Urothelium cell line (cell line): ENCODE results near the gene DLGAP1.

Experiments used
- DNase-seq: peaks from one replicate; pipeline ENCODE4 v3.0.0; 2011; ENCODE audit warnings: low spot score, mixed read lengths
- FAIRE-seq: peaks from 2 replicates; lab custom pipeline; 2011; peaks lifted over from hg19 to GRCh38; lab: Jason Lieb, UNC

The DLGAP1 gene

GRCh38 chr18:4017480-4017879, 437.6 kb downstream of the DLGAP1 start:
- DNase-seq: peak; percentile 55
- FAIRE-seq: peak; percentile 65

GRCh38 chr18:4016391-4017049, 438.6 kb downstream of the DLGAP1 start:
- DNase-seq (no peak), FAIRE-seq (peak; percentile 71)

- DNase-seq (no peak), FAIRE-seq (no peak)
These were observed 447.3 kb downstream of the DLGAP1 start for GRCh38 chr18:4007846-4008245.

GRCh38 chr18:4004183-4004829, 450.8 kb downstream of the DLGAP1 start:
- DNase-seq (no peak), FAIRE-seq (no peak)

- DNase-seq: peak; percentile 63
- FAIRE-seq: peak; percentile 93
These were observed 456.3 kb downstream of the DLGAP1 start for GRCh38 chr18:3998698-3999333.

- DNase-seq: peak; percentile 73
- peak; percentile 67 for FAIRE-seq
These were observed 459.5 kb downstream of the DLGAP1 start for GRCh38 chr18:3995476-3996102.

- no peak for DNase-seq
- peak; percentile 93 for FAIRE-seq
These were observed 461.0 kb downstream of the DLGAP1 start for GRCh38 chr18:3993941-3994687.

- DNase-seq (no peak), FAIRE-seq (peak; percentile 66)
These were observed 469.4 kb downstream of the DLGAP1 start for GRCh38 chr18:3985664-3986063.

GRCh38 chr18:3985020-3985419, 470.1 kb downstream of the DLGAP1 start:
- DNase-seq (no peak), FAIRE-seq (peak; percentile 87)

- DNase-seq: no peak
- FAIRE-seq: peak; percentile 90
These were observed 470.8 kb downstream of the DLGAP1 start for GRCh38 chr18:3984163-3984757.

GRCh38 chr18:3983351-3983969, 471.6 kb downstream of the DLGAP1 start:
- DNase-seq (peak; percentile 82), FAIRE-seq (peak; percentile 92)

- DNase-seq: no peak
- FAIRE-seq: no peak
These were observed 472.6 kb downstream of the DLGAP1 start for GRCh38 chr18:3982541-3982940.

GRCh38 chr18:3979024-3979423, 476.1 kb downstream of the DLGAP1 start:
- FAIRE-seq: peak; percentile 89
- DNase-seq: no peak

- DNase-seq (no peak), FAIRE-seq (no peak)
These were observed 481.8 kb downstream of the DLGAP1 start for GRCh38 chr18:3973191-3973850.

GRCh38 chr18:3972291-3972930, 482.7 kb downstream of the DLGAP1 start:
- FAIRE-seq: peak; percentile 62
- DNase-seq: no peak

- peak; percentile 46 for FAIRE-seq
- no peak for DNase-seq
These were observed 484.2 kb downstream of the DLGAP1 start for GRCh38 chr18:3970929-3971328.

GRCh38 chr18:3967359-3968180, 487.5 kb downstream of the DLGAP1 start:
- FAIRE-seq: peak; percentile 89
- DNase-seq: no peak
